GM18498 (cell line): ENCODE results near the gene ANAPC2.
"Not testable (repeated sequence)": the region's sequence is repeated elsewhere in the genome, so short reads cannot be mapped to it uniquely, and the experiment has no call there.

Source experiments
- ATAC-seq: cut with Tn5 transposase; IDR thresholded peaks from one replicate; pipeline ENCODE4 v1.9.1; 2021; ENCODE audit warnings: mild to moderate bottlenecking, moderate library complexity; ENCODE audit not compliant: unreplicated experiment

ANAPC2 gene

GRCh38 chr9:137148242-137148641 lies 40.1 kb downstream of the ANAPC2 start:
- no peak for ATAC-seq

DNA sequence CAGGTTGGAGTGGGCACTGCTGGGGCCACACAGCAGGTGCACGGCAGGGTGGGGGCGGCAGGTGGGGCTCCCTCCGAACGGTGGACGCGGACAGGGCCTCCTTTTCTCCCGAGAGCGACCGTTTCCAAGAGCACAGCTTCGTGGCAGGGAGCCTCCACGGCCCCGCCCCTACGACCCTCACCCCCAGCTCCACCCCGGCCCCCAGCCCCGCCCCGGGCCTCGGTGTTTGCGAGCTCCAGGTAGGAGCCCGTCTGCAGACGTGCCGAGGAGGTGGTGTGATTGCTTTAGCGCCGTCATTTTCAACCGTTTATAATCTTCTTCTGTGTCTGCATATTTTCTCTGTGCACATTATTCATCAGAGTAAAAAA lies 40.6 kb downstream of the ANAPC2 start:
- no peak for ATAC-seq

GRCh38 chr9:137147091-137147792 lies 41.1 kb downstream of the ANAPC2 start:
- ATAC-seq: no peak

GRCh38 chr9:137146527-137146918 lies 41.8 kb downstream of the ANAPC2 start:
- ATAC-seq: no peak

GRCh38 chr9:137145731-137146526 lies 42.4 kb downstream of the ANAPC2 start:
- ATAC-seq: no peak

DNA sequence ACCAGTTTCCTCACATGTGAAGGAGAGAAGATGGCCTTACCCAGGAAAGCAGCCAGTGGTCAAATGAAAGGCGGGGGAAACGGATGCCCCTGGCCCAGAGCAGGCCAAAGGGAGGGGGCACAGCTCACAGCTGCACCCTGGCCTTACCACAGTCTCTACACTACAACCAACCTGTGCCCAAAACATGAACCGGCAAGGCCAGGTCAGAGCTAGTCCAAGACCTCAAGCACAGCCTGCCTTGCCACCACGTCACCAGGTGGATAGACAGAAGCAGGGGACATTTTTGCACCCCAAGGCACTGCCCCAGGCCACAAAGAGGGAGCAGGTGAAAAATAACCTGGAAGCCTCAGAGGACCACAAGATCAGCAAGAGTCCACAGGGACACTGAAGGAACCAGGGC lies 44.9 kb downstream of the ANAPC2 start:
- ATAC-seq: no peak

GRCh38 chr9:137141976-137142936 lies 46.1 kb downstream of the ANAPC2 start:
- no peak for ATAC-seq

- ATAC-seq: no peak
These were observed 47.1 kb downstream of the ANAPC2 start for GRCh38 chr9:137141050-137141810.

- no peak for ATAC-seq
These were observed 48.0 kb downstream of the ANAPC2 start for GRCh38 chr9:137140151-137141012.

DNA sequence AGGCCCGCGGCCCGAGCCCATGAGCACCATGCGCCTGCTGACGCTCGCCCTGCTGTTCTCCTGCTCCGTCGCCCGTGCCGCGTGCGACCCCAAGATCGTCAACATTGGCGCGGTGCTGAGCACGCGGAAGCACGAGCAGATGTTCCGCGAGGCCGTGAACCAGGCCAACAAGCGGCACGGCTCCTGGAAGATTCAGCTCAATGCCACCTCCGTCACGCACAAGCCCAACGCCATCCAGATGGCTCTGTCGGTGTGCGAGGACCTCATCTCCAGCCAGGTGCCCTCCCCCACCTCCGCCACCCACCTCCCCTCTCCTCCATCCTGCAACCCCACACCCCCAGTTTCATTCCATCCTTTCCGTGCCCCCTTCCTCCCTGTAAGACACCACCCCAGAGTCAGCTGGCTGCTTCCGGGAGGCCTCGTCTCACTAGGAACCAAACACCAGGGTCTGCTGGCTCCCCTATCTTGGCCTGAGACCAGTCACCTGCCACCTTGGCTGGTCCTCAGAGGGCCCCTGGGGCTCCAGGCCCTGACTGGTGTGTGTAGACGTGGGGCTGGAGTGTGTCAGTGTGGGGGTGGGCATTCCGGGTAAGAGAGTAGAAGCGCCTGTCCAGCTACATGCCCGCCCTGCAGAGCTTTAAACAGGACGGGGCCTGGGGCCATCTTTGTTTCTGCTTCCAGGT lies 48.8 kb downstream of the ANAPC2 start:
- ATAC-seq: no peak

- ATAC-seq: no peak
These were observed 49.5 kb downstream of the ANAPC2 start, which contains the start of gene GRIN1 for GRCh38 chr9:137138722-137139467. TSS of gene GRIN1 (plus strand) at chr9:137139154. CDS start at chr9:137139487, 333 bp downstream.

DNA sequence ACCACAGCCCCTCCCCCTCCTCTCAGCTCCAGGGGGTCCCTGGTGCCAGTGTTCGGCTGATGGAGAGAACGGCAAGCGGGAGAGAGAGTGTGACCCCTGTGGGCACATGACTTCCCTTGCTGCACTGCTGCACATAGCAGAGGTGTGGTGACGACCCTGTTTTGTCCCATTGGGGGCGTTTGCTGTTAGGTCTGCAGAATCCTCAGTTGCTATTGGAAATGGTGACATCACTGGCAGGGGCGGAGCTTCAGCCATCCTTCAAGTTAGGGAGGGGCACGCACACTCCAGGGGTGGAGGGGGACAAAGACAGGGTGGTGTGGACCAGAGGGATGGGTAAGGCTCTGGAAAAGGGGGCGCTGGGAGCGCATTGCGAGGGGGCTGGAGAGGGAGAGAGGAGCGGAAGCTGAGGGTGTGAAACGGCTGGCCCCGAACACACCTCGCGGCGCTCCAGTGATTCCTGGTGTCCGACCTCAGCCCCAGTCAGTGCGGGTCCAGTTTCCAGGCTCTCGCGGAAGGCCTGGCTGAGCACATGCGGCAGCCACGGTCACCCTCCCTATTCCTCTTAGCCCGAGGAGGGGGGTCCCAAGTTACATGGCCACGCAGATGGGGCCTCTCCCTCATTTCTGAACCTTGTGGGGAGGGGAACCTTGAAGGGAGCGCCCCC lies 50.2 kb downstream of the ANAPC2 start:
- ATAC-seq: no peak

DNA sequence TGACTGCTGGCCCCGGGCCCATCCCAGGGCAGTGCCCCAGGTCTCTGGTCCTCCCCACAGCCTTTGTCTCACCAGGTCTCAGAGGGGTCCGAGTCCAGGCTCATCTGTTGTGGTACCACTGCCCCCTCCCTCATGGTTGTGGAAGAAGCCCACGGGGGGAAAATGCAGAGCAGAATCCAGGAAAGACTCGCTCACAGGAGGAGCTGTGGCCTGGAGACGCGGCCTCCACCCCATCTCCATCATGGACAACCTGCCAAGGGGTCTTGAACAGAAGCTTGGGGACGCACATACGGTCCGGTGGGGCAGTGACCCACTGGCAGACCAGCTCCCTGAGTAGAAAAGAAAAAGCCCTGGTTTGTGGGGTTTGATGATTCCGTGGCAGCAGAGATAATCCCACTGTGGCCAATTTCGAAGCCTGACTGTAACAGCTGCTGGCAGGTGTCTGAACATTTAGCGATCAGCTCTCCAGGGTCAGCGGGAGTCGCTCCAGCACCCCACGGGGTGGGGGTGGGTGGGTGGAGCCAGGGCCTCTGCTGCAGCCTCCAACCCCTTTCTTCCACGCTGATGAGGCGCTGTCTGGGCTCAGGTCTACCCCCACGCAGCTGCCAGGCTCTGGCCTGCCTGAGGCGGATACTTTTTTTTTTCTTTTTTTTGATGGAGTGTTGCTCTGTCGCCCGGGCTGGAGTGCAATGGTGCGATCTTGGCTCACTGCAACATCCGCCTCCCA lies 51.3 kb downstream of the ANAPC2 start:
- no peak for ATAC-seq

DNA sequence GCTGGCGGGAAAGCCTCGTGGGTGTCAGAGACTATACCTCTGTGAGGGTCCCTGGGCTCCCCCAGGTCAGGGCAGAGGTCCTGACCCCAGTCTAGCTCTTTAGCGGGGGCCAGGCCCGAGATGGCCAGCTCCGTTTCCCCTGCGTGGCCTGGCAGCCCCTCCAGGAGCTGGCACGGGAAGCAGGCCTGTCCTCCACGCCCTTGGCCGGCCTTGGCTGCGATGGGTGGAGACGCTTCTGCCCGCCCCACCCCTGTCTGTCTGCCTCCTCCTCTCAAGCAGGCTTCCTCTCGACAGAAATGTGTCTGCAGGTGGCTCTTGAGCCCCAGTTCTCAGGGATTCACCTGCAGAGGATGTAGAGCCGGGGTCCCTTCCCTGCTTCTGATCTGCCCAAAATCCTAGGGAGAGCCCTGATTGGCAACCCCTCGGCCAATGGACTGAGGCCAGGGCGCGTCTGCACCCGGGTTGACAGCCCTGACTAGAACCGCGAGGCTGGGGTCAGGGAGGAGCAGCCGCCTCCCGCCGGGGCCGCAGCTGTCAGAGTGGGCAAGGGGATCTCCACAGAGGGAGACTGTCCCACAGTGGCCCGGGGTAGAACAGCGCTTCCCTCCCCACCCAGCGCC lies 52.0 kb downstream of the ANAPC2 start:
- ATAC-seq: no peak

GRCh38 chr9:137135154-137135553 lies 53.2 kb downstream of the ANAPC2 start:
- not testable (repeated sequence) for ATAC-seq

DNA sequence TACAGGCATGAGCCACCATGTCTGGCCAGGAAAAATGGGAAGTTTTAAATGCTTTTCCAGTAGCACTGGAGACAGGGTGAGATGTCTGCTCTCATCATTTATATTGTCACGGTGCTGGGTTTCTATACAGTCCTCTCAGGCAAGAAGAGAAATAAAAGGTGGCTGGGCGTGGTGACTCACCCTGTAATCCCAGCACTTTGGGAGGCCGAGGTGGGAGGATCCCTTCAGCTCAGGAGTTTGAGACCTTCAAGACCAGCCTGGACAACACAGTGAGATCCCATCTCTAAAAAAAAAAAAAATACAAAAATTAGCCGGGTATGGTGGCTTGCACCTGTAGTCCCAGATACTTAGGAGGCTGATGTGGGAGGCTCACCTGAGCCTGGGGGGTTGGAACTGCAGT lies 54.2 kb downstream of the ANAPC2 start:
- no peak for ATAC-seq
